ENCODE results near the gene BEAN1.

DNA sequence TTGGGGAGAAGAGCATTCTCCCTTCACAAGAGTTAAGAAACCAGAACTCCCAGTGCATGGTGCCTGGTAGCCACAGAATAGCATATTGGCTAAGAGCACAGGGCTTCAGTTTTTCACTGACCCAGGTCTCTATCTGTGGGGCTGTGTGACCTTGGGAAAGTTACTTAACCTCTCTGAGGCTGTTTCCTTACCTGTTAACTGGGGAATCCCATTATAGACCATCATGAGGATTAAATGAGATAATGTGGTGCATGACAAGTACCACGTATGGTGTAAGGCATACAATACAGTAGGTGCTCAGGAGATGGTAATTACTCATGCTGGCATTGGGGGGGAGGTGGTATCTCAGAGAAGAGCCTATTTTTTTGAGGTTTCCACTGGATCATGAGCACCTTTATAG, 33.6 kb downstream of the BEAN1 start:
- no peak for TF ChIP-seq POLR2A (IDR thresholded peaks at IDR 0.05)
- no peak for TF ChIP-seq CTCF (IDR thresholded peaks at IDR 0.05)

Measured in esophagus squamous epithelium (tissue), 4 donors.